Activated naive CD8-positive, alpha-beta T cell (primary cell): ENCODE measurements around the gene DMRT3.
A peak's percentile ranks its signal among the peaks of the same experiment; 100 is the strongest.

Experiments used
- H3K27ac Mint-ChIP-seq: one replicate; pipeline ENCODE4 v1.8.0; 2021; ENCODE audit warnings: mixed read lengths
- H3K27me3 Mint-ChIP-seq: one replicate; pipeline ENCODE4 v1.8.0; 2021; ENCODE audit warnings: mixed read lengths
- H3K36me3 Mint-ChIP-seq: one replicate; pipeline ENCODE4 v1.8.0; 2021; ENCODE audit warnings: mixed read lengths
- H3K4me1 Mint-ChIP-seq: one replicate; pipeline ENCODE4 v1.8.0; 2021; ENCODE audit warnings: low read depth, mixed read lengths
- H3K4me3 Mint-ChIP-seq: one replicate; pipeline ENCODE4 v1.8.0; 2021; ENCODE audit warnings: mild to moderate bottlenecking, mixed read lengths
- H3K9me3 Mint-ChIP-seq: one replicate; pipeline ENCODE4 v1.8.0; 2021; ENCODE audit warnings: low read depth, mixed read lengths

DMRT3 gene

DNA sequence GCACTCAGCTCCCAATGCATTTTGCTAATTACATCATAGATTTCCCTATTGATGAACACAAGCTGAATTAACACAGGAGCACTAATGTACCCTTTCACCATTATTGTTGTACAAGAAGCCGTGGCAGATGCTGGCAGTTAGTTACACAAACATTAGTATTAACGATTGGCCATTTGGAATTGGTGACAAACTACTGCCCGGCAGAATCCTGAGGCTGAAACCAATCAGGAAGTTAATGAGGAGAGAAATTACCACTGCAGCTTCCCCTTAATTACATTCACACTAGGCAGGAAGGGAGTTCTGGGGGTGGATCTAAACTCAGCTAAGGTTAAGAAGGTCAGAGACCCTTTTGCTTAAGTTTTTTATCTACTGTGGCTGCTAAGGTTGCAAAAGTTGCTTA lies 9.6 kb upstream of the DMRT3 start:
- Mint-ChIP-seq H3K36me3 (peaks cover 2% of the 10 kb centered on the region), H3K4me3 (no peak overlapping the region), H3K4me1 (peaks cover 18% of the 10 kb centered on the region), H3K27me3 (peaks cover 58% of the 10 kb centered on the region), H3K27ac (no peak overlapping the region), H3K9me3 (no peaks in the 10 kb centered on the region)

DNA sequence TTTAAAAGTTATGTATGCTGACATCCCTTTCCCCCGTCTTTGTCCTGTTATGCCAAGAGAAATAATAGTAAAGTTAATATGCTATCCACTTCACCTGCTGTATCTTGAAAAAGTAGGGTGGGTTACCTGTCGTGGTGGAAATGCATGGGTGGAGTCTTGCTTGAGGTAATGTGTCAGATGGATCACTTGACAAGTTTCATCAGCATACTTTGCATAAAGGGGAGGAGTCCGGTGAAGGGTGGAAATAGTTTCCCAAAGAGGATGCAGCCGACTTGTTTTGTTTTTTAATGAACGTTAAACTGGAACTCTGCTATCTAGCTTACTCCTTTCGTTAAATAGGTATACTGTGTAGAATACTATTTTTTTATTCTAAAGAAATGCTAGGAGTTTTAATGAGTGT lies 9.0 kb upstream of the DMRT3 start:
- Mint-ChIP-seq H3K4me1 (peaks cover 19% of the 10 kb centered on the region), H3K9me3 (no peaks in the 10 kb centered on the region), H3K36me3 (peaks cover 2% of the 10 kb centered on the region), H3K27ac (no peak overlapping the region), H3K27me3 (peaks cover 54% of the 10 kb centered on the region), H3K4me3 (no peak overlapping the region)

DNA sequence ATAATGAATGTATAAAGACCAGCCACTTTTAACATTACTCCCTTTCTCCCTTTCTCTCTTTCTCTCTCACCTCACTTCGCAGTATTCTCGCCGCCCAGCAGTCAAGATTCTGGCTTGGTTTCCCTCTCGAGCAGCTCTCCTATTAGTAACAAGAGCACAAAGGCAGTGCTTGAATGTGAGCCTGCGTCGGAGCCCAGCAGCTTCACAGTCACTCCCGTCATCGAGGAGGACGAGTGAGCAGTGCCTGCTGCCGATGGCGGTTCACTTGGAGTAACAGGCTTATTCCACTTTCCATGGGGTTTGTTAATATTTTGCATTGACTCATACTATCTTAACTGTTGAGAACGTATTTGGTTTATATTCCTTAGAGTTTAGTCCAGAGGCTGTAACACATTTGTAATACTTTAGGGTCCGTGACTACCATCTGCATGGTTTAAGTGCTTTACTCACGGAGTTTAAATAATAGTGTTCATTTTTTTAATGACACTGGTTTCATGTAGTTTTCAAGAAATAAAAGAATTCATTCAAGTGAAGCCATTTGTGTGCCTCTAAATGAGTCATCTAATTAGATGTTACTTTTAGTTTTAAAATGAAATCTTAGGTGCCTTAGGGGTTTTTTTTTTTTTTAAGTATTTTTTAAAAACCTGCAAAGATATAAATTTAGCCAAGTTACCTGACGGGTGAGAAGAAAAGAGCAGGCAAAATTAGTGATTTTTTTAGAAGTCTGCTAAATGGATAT lies 8.4 kb upstream of the DMRT3 start:
- Mint-ChIP-seq H3K4me1 (peaks cover 19% of the 10 kb centered on the region), H3K4me3 (no peak overlapping the region), H3K9me3 (no peaks in the 10 kb centered on the region), H3K27ac (no peak overlapping the region), H3K27me3 (peaks cover 50% of the 10 kb centered on the region), H3K36me3 (peaks cover 2% of the 10 kb centered on the region)

DNA sequence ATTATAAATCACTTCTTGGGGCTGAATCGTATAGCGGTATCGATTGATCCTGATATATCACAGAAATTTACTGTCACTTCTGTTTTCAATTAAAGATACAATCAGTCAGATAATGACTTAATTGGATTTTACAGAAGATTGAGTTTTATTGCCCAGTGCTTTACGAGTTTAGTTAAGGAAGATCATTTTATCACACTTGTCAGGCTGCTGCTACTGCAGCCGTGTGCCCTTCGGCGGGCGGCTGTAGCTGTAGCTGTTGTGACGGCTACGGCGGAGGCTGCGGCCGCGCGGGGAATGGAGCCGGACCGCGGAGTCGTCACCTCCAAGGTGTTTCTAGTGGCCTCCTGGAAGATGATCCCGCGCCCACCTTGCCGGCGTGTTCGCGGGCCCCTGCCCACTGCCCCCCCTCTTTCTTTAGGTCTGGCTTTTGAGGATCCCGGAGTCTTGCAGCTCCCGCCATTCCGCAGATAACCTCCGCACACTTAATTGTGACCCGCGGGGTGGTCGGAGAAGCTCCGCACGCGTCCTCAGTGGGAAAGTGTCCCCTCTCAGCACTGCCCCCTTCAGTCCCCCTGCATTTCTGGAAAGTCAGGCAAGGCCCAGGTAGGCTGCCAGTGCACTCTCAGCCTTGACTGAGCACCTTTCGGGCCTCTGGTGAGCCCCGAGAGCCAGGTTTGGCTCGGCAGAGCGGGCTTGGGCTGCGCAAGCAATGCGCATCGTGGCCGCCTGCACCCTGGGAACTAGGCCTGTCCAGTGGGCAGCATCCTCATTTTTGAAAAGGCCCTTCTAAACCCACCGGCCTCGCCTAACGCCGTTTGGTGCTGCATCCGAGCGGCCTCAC lies 6.9 kb upstream of the DMRT3 start:
- Mint-ChIP-seq H3K4me1 (peaks cover 30% of the 10 kb centered on the region), H3K9me3 (no peaks in the 10 kb centered on the region), H3K36me3 (peaks cover 2% of the 10 kb centered on the region), H3K27ac (no peak overlapping the region), H3K4me3 (no peak overlapping the region), H3K27me3 (peaks cover 59% of the 10 kb centered on the region)

DNA sequence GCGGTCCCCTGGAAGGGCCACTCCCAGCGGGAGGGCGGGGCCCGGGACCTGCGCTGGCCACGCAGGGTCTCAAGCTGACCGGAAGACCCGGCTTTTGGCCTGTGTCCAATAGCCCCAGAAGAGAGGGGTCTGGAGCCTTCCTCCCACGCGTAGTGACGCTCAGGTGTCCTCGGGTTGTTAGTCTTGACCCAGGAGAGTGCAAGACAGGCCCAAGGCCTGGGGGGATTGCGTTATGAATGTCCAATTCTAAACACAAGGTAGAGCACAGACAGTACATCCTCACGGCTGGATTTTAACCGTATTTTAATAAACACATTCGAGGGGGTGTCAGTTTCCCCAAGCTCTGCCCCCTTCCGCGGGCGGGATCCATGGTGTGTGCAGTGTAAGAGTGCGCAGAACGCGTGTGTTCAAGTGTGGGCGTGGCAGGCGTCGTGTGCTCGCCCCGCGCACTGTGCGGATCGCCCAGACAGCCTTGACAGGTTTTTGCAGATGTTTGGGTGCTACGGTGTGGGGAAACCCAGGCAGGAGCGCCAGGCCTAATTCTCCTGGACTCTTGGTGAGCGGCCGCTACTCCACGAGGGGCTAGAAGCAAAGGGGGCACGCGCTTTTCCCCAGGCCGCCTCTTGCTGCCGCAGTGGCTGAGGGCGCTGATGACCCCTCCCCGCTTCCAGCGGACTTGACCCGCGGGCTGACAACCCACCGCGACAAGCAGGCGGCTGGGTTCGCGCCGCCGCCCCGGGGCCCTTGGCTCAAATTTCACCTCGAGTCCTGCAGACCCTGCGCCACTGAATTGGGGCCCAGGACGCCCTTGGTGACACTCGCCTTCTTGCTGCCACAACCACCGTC lies 6.1 kb upstream of the DMRT3 start:
- Mint-ChIP-seq H3K27ac (no peak overlapping the region), H3K36me3 (peaks cover 2% of the 10 kb centered on the region)

DNA sequence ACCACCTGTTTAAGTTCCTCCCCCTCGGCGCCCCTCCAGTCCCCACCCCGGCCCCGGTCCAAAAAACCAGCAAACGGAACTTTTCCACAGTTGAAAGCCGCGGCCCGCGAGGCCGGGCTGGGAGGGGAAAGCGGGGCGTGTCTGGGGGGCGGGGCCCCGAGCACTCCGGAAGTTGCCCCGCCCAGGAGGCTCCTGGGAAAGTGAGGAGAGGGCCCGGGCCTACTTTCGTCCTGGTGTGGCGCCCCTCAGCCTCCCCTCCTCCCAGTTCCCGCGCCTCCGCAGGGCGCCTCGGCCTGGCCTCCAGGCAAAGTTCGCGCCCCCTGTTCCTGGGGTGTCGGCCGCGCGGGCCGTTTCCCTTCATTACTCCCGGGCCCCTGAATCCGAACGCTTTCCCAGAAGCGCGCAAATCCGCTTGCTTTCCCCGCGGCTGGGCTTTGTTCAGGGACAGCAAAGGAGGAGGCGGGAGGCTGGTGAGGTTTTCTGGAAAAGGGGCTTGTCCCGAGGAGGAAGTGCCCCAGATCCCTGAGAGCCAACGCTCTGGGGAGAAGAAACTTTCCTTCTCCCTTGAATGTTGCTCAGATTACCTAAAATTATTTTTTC lies 4.5 kb upstream of the DMRT3 start:
- no peaks in the 10 kb centered on the region for H3K9me3 Mint-ChIP-seq
- H3K36me3 Mint-ChIP-seq = peaks cover 2% of the 10 kb centered on the region
- peak overlapping the region; percentile 40 for H3K4me3 Mint-ChIP-seq
- H3K27me3 Mint-ChIP-seq = peaks cover 56% of the 10 kb centered on the region
- peaks cover 35% of the 10 kb centered on the region for H3K4me1 Mint-ChIP-seq
- H3K27ac Mint-ChIP-seq = no peak overlapping the region

More for the DNA sequence above, 6.1 kb upstream of the DMRT3 start:
- no peaks in the 10 kb centered on the region for H3K9me3 Mint-ChIP-seq
- peaks cover 62% of the 10 kb centered on the region for H3K27me3 Mint-ChIP-seq
- H3K4me3 Mint-ChIP-seq = peak overlapping the region; percentile 44
- peaks cover 30% of the 10 kb centered on the region for H3K4me1 Mint-ChIP-seq

DNA sequence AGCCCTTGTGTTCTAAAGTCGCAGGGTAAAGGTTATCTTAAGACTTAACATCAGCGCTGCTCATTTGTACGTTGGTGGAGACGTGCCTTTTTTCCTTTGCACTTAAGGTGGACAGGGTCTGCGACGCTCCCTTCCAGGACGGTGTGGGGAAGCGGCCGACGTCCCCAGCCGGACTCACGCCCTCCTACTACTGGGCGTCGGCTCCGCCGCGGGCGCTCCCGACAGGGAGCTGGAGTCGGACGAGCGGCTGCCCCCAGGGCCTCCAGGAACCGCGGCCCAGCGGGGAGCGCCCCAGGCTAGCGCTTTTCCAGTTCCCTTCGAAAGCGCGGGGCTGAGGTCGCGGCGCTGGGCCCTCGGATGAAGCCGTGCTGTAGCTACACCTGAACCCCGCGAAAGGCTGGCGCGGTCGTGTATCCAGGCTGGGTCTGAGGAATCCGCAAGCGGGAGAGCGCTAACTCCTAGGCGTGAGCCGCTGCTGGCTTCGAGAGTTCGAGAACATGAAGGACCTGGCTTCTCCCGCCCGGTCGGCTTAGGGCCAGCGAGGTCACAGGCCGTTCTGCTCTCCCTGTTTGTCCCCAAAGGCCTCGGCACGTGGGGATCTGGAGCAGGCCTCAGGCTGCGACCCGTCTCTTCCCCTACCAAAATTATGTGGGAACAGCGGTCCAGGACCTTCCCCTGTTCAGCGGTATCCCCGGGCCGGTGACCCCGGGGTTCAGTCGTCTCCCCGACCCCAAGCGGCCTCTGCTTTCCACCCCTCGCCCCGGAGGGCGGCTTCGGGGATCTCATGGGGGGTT lies 3.8 kb upstream of the DMRT3 start:
- Mint-ChIP-seq H3K27ac (no peak overlapping the region), H3K4me1 (peaks cover 38% of the 10 kb centered on the region), H3K9me3 (no peaks in the 10 kb centered on the region), H3K27me3 (peaks cover 49% of the 10 kb centered on the region), H3K36me3 (peaks cover 2% of the 10 kb centered on the region), H3K4me3 (peak overlapping the region; percentile 40)

DNA sequence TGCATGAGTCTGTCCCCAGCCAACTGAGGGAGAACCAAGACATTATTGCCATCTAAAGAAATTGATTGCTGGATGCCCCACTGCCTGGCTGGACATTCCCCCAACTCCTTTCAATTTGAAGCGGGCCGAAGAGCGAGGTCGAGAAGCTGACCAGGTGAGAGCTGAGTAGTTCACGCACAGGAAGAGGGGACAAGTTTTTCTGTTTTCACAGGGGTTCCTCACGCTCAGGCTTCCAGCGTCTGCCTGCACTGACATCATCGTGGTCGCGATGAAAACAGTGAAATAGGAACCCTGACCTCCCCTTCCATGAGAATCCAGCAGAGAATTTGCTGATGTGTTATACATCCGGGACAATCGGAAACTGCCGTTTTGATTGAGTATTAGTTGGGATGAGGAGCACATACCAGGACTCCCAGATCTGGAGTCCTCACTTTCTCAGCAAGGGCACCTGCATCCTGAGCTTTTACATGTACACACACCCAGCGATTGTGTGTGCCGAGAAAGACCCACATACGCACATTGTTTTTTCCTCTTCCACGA lies 3.1 kb upstream of the DMRT3 start:
- Mint-ChIP-seq H3K4me3 (no peak overlapping the region), H3K27ac (no peak overlapping the region), H3K36me3 (peaks cover 2% of the 10 kb centered on the region), H3K9me3 (no peaks in the 10 kb centered on the region), H3K4me1 (peaks cover 31% of the 10 kb centered on the region), H3K27me3 (peaks cover 45% of the 10 kb centered on the region)

DNA sequence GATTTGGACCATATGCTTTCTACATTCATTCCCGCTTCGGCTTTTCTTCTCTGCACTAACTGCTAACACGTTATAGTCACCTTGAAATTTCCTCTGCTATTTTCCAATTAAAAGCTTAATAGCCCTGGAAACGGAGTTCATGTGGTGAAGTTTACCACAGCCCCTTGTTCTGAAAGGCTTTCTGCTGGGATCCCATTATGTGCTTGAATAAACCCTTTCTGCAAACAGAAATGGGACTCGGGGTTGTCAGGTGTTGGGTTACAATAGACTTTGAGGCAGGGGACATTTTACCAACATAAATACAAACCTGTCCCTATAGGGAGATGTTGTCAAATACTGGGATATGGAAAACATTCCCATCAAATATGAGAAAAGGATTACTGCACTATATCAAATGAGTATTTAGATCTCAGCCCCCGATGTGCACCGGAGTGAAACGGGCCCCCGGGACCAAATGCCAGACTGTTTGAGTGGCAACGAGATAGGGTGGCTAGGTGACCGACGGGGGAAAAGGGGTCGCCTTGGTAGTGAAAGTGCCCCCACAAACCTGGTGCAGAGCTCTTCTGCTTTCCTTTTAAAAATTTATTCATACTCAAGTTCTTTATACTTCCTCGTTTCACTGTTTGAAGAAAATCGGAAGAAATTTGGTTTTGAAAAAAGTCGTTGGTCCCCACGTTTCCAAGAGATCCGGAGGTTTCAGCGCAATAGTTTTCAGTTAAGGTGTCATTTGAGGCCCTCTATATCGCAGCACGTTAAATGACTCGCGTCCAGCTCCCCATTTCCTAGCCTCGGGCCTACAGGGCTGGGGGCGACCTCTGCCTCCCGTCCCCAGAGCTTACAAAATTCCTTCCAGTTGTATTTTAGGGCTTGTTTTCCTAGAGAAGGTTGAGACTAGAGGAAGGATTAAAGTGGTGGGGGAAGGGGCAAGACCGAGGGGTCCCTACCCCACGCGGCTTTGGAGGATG lies 2.1 kb upstream of the DMRT3 start:
- H3K4me3 Mint-ChIP-seq = no peak overlapping the region
- H3K27ac Mint-ChIP-seq = no peak overlapping the region
- H3K4me1 Mint-ChIP-seq = peaks cover 24% of the 10 kb centered on the region
- no peaks in the 10 kb centered on the region for H3K36me3 Mint-ChIP-seq
- H3K27me3 Mint-ChIP-seq = peaks cover 42% of the 10 kb centered on the region
- no peaks in the 10 kb centered on the region for H3K9me3 Mint-ChIP-seq

DNA sequence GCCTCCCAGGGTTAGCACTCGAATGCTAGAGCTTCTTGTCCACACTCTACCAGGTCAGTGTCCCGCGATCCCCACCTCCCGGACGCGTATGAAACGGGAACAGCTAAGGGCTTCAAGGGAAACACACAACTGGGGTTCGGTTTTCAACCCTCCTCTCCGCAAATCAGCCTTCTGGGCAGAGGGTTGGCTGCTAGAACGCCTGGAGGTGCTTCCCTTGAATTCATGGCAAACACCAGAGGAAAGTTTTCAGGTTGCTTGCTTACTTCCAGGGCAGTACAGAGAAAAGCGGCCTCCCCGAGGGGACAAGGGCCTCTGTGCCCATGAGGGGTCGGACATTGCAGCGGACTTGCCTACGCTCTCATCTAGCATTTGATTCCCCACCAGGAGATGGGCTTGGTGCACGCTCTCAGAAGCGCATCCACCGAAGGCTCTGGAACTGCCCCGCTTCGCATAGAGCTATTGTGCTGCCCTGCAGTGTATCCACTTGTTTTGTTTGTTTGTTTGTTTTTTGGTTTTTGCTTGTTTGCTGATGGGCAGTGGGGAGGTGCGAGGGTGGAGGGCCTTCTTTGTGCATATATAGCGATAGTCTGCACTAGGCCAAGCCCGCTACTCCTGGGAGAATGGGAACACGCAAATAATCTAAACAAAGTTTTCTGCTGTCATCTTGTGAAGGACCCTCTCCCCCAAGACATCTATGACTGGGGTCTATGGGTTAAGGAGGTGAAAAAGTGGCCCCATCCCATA lies 1.3 kb upstream of the DMRT3 start:
- Mint-ChIP-seq H3K27ac (no peak overlapping the region), H3K36me3 (no peaks in the 10 kb centered on the region), H3K4me1 (peaks cover 23% of the 10 kb centered on the region), H3K4me3 (no peak overlapping the region), H3K27me3 (peaks cover 46% of the 10 kb centered on the region), H3K9me3 (no peaks in the 10 kb centered on the region)

DNA sequence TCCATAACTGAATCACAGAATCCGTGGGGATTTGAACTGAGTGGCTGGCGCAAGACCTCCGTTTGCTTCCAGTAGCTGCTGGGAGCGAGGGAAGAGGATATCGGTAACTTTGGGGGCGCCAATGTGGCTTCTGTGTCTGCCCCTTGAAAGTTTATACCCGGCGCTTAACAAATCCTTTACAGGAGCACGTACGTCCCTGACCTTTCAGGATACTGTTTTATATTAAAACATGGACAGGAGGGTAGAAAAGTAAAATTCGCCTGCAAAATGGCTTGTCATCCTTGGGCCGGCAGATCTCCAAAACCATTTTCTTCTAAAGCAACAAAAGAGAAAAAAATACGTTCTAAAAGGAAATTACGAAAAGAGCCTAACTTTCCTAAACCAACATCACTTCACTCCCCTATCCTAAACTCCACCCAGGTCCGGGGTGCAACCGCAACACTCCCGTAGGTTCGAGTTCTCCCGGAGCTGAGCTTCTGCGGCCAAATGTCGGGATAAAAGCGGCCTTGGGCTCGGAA lies 656 bp upstream of the DMRT3 start:
- Mint-ChIP-seq H3K4me3 (peak overlapping the region; percentile 32), H3K27me3 (peaks cover 46% of the 10 kb centered on the region), H3K4me1 (peaks cover 20% of the 10 kb centered on the region), H3K36me3 (no peaks in the 10 kb centered on the region), H3K9me3 (no peaks in the 10 kb centered on the region), H3K27ac (no peak overlapping the region)
